Measurements from ENCODE around the gene CLEC20A. TPM values are rescaled to one million over a fixed set of nuclear protein-coding genes. Genes with fewer than 3 reads are reported as not detected.

CLEC20A gene
- total and polyA plus RNA-seq, 2 of the 8 experiments (the other 6 are each of a cell fraction or from before 2014, with no cell fraction given), result not detected

- TF ChIP-seq CHD7 (IDR thresholded peaks at IDR 0.05; ENCODE audit: insufficient replicate concordance, low read length), result no peak
- TF ChIP-seq MAFK (IDR thresholded peaks at IDR 0.05; ENCODE audit: low read depth, low read length), result no peak
- no peak for TF ChIP-seq POLR2A (IDR thresholded peaks at IDR 0.05; ENCODE audit: control extremely low read depth in 1 of 2, low read depth in 2 of 2, low read length in 2 of 2)
- TF ChIP-seq TBP (IDR thresholded peaks at IDR 0.05; ENCODE audit: low read depth, low read length), result no peak
- no peak for TF ChIP-seq BRCA1 (IDR thresholded peaks at IDR 0.05; ENCODE audit: low read depth, low read length)
- TF ChIP-seq TAF1 (IDR thresholded peaks at IDR 0.05; ENCODE audit: low read depth, low read length), result no peak
- TF ChIP-seq E2F6 (IDR thresholded peaks at IDR 0.05), result no peak
- no peak for TF ChIP-seq FOSL1 (IDR thresholded peaks at IDR 0.05; ENCODE audit: insufficient read depth, low read depth, low read length)
Observed at GRCh38 chr1:178520803-178521202, 24.0 kb upstream of the CLEC20A start (continued).

Measured in H1 (cell line).